ENCODE measurements around the gene SOD2.

The SOD2 gene

GRCh38 chr6:159649441-159649840 is 43.6 kb downstream of the SOD2 start:
- no peak overlapping the region for H3K4me3 ChIP-seq (ENCODE audit: insufficient read depth, low read length, poor library complexity, severe bottlenecking)

GRCh38 chr6:159646733-159647132 is 46.3 kb downstream of the SOD2 start:
- Histone ChIP-seq H3K9ac (ENCODE audit: low read length) (no peak overlapping the region), H3K4me2 (ENCODE audit: low read depth, low read length, poor library complexity, severe bottlenecking) (no peak overlapping the region), H3F3A (ENCODE audit: insufficient read depth) (no peaks in the 10 kb centered on the region), H3K27ac (ENCODE audit: low read depth, low read length) (no peak overlapping the region), H3K79me2 (ENCODE audit: insufficient read depth, low read length) (no peaks in the 10 kb centered on the region), H3K9me2 (replicated peaks; ENCODE audit: insufficient read depth, low read length) (no peaks in the 10 kb centered on the region), H3K4me3 (ENCODE audit: insufficient read depth, low read length, poor library complexity, severe bottlenecking) (no peak overlapping the region), H3K9me3 (ENCODE audit: insufficient read depth, low read length) (no peaks in the 10 kb centered on the region), H3K36me3 (ENCODE audit: low read length) (no peaks in the 10 kb centered on the region), H3K27me3 (ENCODE audit: low read length) (no peaks in the 10 kb centered on the region), H2AFZ (ENCODE audit: low read depth, low read length, severe bottlenecking) (no peak overlapping the region), H4K20me1 (ENCODE audit: low read depth, low read length) (no peaks in the 10 kb centered on the region)
- TF ChIP-seq, protein P1, sequence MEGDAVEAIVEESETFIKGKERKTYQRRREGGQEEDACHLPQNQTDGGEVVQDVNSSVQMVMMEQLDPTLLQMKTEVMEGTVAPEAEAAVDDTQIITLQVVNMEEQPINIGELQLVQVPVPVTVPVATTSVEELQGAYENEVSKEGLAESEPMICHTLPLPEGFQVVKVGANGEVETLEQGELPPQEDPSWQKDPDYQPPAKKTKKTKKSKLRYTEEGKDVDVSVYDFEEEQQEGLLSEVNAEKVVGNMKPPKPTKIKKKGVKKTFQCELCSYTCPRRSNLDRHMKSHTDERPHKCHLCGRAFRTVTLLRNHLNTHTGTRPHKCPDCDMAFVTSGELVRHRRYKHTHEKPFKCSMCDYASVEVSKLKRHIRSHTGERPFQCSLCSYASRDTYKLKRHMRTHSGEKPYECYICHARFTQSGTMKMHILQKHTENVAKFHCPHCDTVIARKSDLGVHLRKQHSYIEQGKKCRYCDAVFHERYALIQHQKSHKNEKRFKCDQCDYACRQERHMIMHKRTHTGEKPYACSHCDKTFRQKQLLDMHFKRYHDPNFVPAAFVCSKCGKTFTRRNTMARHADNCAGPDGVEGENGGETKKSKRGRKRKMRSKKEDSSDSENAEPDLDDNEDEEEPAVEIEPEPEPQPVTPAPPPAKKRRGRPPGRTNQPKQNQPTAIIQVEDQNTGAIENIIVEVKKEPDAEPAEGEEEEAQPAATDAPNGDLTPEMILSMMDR (IDR thresholded peaks at IDR 0.05; ENCODE audit: insufficient read depth, low read length, poor library complexity, severe bottlenecking), result no peak
- TF ChIP-seq EZH2phosphoT487 (conservative IDR thresholded peaks at IDR 0.05; ENCODE audit: low read length), result no peak

More at GRCh38 chr6:159649441-159649840, 43.6 kb downstream of the SOD2 start:
- Histone ChIP-seq H3K79me2 (ENCODE audit: insufficient read depth, low read length) (no peaks in the 10 kb centered on the region), H4K20me1 (ENCODE audit: low read depth, low read length) (no peaks in the 10 kb centered on the region), H3K27me3 (ENCODE audit: low read length) (no peaks in the 10 kb centered on the region), H3K9me3 (ENCODE audit: insufficient read depth, low read length) (no peaks in the 10 kb centered on the region), H2AFZ (ENCODE audit: low read depth, low read length, severe bottlenecking) (no peak overlapping the region), H3K27ac (ENCODE audit: low read depth, low read length) (no peak overlapping the region), H3F3A (ENCODE audit: insufficient read depth) (no peaks in the 10 kb centered on the region), H3K4me2 (ENCODE audit: low read depth, low read length, poor library complexity, severe bottlenecking) (no peak overlapping the region), H3K9me2 (replicated peaks; ENCODE audit: insufficient read depth, low read length) (no peaks in the 10 kb centered on the region), H3K36me3 (ENCODE audit: low read length) (no peaks in the 10 kb centered on the region), H3K9ac (ENCODE audit: low read length) (no peak overlapping the region)
- TF ChIP-seq EZH2phosphoT487 (conservative IDR thresholded peaks at IDR 0.05; ENCODE audit: low read length), result no peak
- TF ChIP-seq, protein P1 (IDR thresholded peaks at IDR 0.05; ENCODE audit: insufficient read depth, low read length, poor library complexity, severe bottlenecking), result no peak

DNA sequence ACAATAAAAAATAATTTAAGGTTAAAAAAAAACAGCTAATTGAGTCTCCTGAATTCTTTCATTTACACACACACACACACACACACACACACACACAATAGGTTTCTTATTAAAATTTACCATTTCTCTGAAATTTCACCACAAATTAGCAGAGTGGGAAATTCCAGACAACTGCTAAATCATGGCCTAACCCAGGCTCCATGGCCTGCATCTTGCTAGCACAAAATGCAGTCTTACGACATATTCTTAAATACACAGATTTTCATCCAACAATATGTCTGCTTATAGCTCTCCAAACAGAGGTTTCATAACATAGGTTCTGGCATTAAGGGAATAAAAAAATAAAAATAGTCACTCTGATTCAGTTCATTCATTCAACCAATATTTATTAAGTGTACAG is 46.9 kb downstream of the SOD2 start:
- H3F3A ChIP-seq (ENCODE audit: insufficient read depth), result no peaks in the 10 kb centered on the region
- H3K4me3 ChIP-seq (ENCODE audit: insufficient read depth, low read length, poor library complexity, severe bottlenecking), result no peak overlapping the region
- H3K9me3 ChIP-seq (ENCODE audit: insufficient read depth, low read length), result no peaks in the 10 kb centered on the region
- H3K36me3 ChIP-seq (ENCODE audit: low read length), result no peaks in the 10 kb centered on the region
- H3K9ac ChIP-seq (ENCODE audit: low read length), result no peak overlapping the region
- no peaks in the 10 kb centered on the region for H3K79me2 ChIP-seq (ENCODE audit: insufficient read depth, low read length)
- H4K20me1 ChIP-seq (ENCODE audit: low read depth, low read length), result no peaks in the 10 kb centered on the region
- no peak for TF ChIP-seq EZH2phosphoT487 (conservative IDR thresholded peaks at IDR 0.05; ENCODE audit: low read length)
- TF ChIP-seq, protein P1 (IDR thresholded peaks at IDR 0.05; ENCODE audit: insufficient read depth, low read length, poor library complexity, severe bottlenecking), result no peak
- H2AFZ ChIP-seq (ENCODE audit: low read depth, low read length, severe bottlenecking), result no peak overlapping the region
- no peaks in the 10 kb centered on the region for H3K9me2 ChIP-seq (replicated peaks; ENCODE audit: insufficient read depth, low read length)
- no peaks in the 10 kb centered on the region for H3K27me3 ChIP-seq (ENCODE audit: low read length)
- H3K4me2 ChIP-seq (ENCODE audit: low read depth, low read length, poor library complexity, severe bottlenecking), result no peak overlapping the region
- H3K27ac ChIP-seq (ENCODE audit: low read depth, low read length), result no peak overlapping the region
